HFFc6 (cell line): ENCODE data around the gene KPNA4. TPM values are rescaled to one million over a fixed set of nuclear protein-coding genes. Genes with fewer than 3 reads are reported as not detected.
A peak's percentile ranks its signal among the peaks of the same experiment; 100 is the strongest.
"Not testable (repeated sequence)": the region's sequence is repeated elsewhere in the genome, so short reads cannot be mapped to it uniquely, and the experiment has no call there.

Experiments used
- DNase-seq: peaks from one replicate; pipeline ENCODE4 v3.0.0-alpha.2; 2018
- H3K27ac Mint-ChIP-seq: 2 replicates; pipeline ENCODE4 v1.8.0; 2020; ENCODE audit warnings: mild to moderate bottlenecking, mixed read lengths
- H3K27me3 Mint-ChIP-seq: 2 replicates; pipeline ENCODE4 v1.8.0; 2021; ENCODE audit warnings: mild to moderate bottlenecking, moderate library complexity, mixed read lengths; ENCODE audit not compliant: insufficient read depth
- H3K36me3 Mint-ChIP-seq: 2 replicates; pipeline ENCODE4 v1.8.0; 2021; ENCODE audit warnings: low read depth, mixed read lengths
- H3K4me1 Mint-ChIP-seq: 2 replicates; pipeline ENCODE4 v1.8.0; 2020; ENCODE audit warnings: low read depth, mixed read lengths
- H3K4me3 Mint-ChIP-seq: 2 replicates; pipeline ENCODE4 v1.8.0; 2020; ENCODE audit warnings: mild to moderate bottlenecking, moderate library complexity, mixed read lengths
- H3K9me3 Mint-ChIP-seq: 2 replicates; pipeline ENCODE4 v1.8.0; 2020; ENCODE audit warnings: mild to moderate bottlenecking, mixed read lengths
- CTCF ChIP-seq: fragments of 200-600 bp; sonication (generic); IDR thresholded peaks from 2 replicates; pipeline ENCODE4 v1.5.0; 2021; ENCODE audit warnings: antibody characterized with exemption, mild to moderate bottlenecking
- total RNA-seq, 6 experiments: library from RNA; stranded (reverse); fragmentation: NEBNext Ultra II Directional; extraction: Animal tissue kit (Norgen Biotek cat#: 25700); gene quantifications; 2 replicates in 1 of 6; 3 replicates in 5 of 6; pipeline ENCODE4 v1.2.3, GENCODE V29; 2021

Gene KPNA4
- total RNA-seq, 6 experiments from 2014 or later, result 72.4 to 113 (median 99.0) TPM

GRCh38 chr3:160538895-160539294 is 26.5 kb downstream of the KPNA4 start:
- peaks cover 47% of the 10 kb centered on the region for H3K4me1 Mint-ChIP-seq
- peak overlapping the region; percentile 54; the same call in 1 of the 2 replicates for H3K27ac Mint-ChIP-seq
- no peaks in the 10 kb centered on the region for H3K9me3 Mint-ChIP-seq
- DNase-seq, result no peak
- TF ChIP-seq CTCF, result no peak
- no peaks in the 10 kb centered on the region for H3K36me3 Mint-ChIP-seq
- no peak overlapping the region for H3K4me3 Mint-ChIP-seq
- no peaks in the 10 kb centered on the region for H3K27me3 Mint-ChIP-seq

GRCh38 chr3:160537729-160538128 is 27.6 kb downstream of the KPNA4 start:
- H3K4me1 Mint-ChIP-seq, result peaks cover 45% of the 10 kb centered on the region
- H3K4me3 Mint-ChIP-seq, result no peak overlapping the region
- H3K36me3 Mint-ChIP-seq, result no peaks in the 10 kb centered on the region
- H3K27ac Mint-ChIP-seq, result no peak overlapping the region; the same call in 1 of the 2 replicates
- H3K9me3 Mint-ChIP-seq, result no peaks in the 10 kb centered on the region
- no peaks in the 10 kb centered on the region for H3K27me3 Mint-ChIP-seq
- no peak for DNase-seq
- TF ChIP-seq CTCF, result no peak

- Mint-ChIP-seq H3K4me1 (no peaks in the 10 kb centered on the region; the same call in 1 of the 2 replicates), H3K9me3 (no peaks in the 10 kb centered on the region), H3K27ac (no peak overlapping the region), H3K4me3 (no peak overlapping the region), H3K36me3 (peaks cover 6% of the 10 kb centered on the region), H3K27me3 (no peaks in the 10 kb centered on the region)
- DNase-seq, result no peak
- no peak for TF ChIP-seq CTCF
These were observed 33.0 kb downstream of the KPNA4 start for GRCh38 chr3:160532371-160532770.

DNA sequence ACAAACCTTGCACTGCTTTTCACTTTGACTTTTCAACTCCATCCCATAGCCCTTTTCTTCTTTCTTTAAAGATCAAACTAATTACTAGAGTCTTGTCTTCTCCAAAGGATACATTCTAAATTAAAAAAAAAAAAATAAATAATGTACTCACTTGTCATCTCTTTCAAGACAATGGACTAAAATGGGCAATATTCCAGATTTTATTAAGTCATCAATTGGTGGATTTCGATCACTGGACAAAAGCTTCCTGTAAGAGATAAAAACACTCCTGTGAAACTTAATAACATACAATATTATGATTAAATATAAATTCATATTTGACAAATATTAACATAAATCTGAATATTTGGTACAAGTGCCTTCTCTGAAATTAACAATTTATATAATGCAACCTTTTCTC is 34.1 kb downstream of the KPNA4 start:
- no peaks in the 10 kb centered on the region for H3K4me1 Mint-ChIP-seq
- H3K9me3 Mint-ChIP-seq, result no peaks in the 10 kb centered on the region
- H3K4me3 Mint-ChIP-seq, result no peak overlapping the region
- H3K36me3 Mint-ChIP-seq, result peaks cover 11% of the 10 kb centered on the region
- no peak overlapping the region for H3K27ac Mint-ChIP-seq
- TF ChIP-seq CTCF, result no peak
- no peak for DNase-seq
- H3K27me3 Mint-ChIP-seq, result no peaks in the 10 kb centered on the region

GRCh38 chr3:160516391-160516790 is 49.0 kb downstream of the KPNA4 start:
- H3K27me3 Mint-ChIP-seq, H3K4me1 Mint-ChIP-seq, H3K4me3 Mint-ChIP-seq, DNase-seq, H3K9me3 Mint-ChIP-seq: not testable (repeated sequence)
- Mint-ChIP-seq H3K27ac (peak overlapping the region; percentile 31; the same call in 1 of the 2 replicates), H3K36me3 (peaks cover 40% of the 10 kb centered on the region)

DNA sequence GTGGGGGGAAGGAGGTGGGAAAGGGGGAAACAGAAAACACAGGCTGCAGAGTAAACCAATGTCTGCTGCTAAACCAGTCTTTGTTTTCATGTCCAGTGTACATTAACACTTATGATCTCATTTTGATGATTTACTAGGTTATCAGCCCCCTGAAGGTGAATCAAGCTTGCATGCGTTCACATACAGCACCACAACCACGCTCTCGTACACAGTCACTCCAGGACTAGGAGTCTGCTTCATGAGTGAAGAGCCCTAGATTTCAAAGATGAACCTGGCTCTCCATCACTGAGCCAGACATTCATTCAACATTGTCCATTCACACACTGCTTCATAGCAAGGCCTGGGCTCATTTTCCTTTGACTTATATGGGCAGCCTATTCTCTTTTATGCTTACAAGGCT is 64.0 kb downstream of the KPNA4 start:
- Mint-ChIP-seq H3K9me3 (no peaks in the 10 kb centered on the region), H3K36me3 (peaks cover 29% of the 10 kb centered on the region), H3K27me3 (peaks cover 4% of the 10 kb centered on the region; the same call in 1 of the 2 replicates), H3K4me1 (no peaks in the 10 kb centered on the region; the same call in 1 of the 2 replicates), H3K4me3 (no peak overlapping the region), H3K27ac (no peak overlapping the region)
- DNase-seq, result no peak
- TF ChIP-seq CTCF, result no peak
